Nucleus accumbens (tissue), 56 donors: ENCODE data around the gene SZT2.
"Not testable (repeated sequence)": the region's sequence is repeated elsewhere in the genome, so short reads cannot be mapped to it uniquely, and the experiment has no call there.

ENCODE experiments used
- DNase-seq, 56 donors: peaks; one replicate each; lab custom pipeline; 2025; lab: John Stamatoyannopoulos, UW

SZT2 gene

DNA sequence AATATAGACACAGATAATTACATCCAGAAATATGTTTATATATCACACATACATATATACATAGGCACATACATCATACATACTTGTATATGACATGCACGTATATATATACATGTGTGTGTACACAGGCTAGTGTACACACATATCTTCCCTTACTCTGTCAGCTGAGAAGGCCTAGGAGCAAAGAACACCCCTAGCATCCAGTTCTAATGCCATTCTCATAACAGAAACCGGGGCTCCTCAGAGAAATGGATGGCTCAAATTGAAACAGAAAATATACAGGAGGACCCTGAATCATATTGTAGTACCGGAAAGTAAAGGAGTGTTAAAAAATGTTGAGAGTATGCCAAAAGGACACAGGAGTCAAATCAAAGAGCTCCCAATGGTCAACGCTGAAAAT, 83.8 kb downstream of the SZT2 start:
- no peak for DNase-seq

DNA sequence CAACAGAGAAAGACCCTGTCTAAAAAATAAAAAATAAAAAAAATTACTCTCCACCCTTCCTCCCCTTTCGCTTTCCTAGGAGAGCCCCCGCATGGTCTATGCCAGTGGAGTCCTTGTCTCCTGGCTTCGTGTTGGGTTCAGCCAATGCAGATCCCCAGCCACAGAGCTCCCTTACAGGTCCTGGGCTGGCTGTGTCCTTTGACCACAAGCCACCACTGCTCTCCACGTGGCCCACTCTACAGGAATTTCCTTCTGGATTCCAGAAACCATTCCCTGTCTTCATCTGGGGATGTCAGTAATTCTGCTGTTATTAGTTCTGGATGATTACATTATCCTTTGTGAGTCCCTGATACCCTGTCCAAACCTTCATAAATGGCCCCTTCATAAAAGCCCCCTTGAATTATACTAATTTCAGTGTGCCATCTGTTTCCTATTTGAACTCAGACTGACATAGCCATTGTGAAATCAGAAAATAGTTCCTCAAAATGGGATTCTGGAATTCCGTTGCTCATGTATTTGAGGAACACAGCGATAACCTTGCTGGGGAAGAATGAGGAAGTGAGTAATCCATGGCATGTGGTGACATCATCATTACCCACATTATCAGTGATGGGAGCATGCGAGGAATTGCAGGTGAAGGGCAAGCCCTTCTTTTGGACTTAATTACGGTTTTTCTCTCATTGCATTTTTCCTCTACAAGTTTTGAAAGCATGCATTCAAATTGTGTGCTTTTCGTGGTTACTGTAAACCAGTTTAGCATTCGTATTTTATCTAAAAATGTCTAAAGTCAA, 86.1 kb downstream of the SZT2 start:
- DNase-seq: not testable (repeated sequence)

DNA sequence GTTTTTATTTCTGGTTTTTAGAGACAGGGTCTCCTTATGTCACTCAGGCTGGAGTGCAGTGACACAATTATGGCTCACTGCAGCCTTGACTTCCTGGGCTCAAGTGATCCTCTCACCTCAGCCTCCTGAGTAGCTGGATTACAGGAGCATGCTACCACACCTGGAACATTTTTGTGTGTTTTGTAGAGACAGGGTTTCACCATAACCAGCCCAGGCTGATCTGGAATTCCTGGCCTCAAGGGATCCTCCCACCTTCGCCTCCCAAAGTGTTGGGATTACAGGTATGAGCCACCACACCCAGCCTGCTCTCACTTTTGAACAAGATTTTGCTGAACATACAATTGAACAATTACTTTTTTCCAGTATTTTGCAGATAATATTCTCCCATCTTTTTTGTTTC, 88.0 kb downstream of the SZT2 start:
- DNase-seq: no peak

DNA sequence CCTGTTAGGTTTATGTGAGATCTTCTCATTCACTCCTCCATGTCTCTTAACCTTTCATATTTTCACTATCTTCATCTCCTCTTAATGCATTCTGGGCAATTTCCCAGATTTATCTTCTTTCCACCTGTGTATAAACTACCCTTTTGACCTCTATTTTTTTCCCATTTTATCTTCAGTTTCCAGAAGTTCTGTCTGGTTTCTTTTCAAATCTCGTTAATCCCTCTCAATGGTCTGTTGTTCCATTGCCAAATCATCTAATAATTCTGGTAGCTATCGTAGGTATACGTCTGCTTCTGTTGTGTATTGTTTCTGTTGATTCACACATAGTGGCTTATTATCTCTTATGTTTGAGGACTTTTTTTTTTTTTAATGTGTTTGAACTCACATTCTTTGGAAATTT, 89.7 kb downstream of the SZT2 start:
- no peak for DNase-seq

DNA sequence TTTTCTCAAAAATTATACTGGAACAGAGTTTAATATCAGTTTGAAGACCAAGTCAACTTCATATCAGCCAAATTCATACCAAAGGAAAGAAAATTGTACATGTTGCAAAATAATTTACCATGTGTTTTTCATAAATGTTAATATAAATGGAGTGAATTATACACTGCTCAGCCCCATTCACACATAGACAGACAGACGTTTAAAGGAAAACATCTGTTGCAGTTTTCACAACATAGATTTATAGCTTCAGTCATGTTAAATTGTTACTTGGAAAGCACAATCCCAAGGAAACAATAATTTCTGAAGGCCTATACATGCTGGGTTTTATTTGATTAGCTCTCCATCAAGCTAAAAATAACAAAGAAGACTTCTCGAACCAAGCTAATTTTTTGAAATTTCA, 91.8 kb downstream of the SZT2 start:
- DNase-seq: no peak

DNA sequence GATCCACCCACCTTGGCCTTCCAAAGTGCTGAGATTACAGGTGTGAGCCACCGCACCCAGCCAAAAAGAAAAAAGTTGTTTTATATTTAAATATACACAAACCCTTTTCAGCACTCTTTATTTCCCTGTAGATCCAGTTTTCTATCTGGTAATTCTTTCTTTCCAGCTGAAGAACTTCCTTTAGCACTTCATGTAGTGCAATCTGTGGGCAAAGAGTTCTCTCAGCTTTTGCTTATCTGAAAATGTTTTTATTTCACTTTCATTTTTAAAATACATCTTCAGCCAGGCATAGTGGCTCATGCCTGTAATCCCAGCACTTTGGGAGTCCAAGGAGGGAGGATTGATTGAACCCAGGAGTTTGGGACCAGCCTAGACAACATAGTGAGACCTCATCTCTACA, 92.5 kb downstream of the SZT2 start:
- DNase-seq: no peak

DNA sequence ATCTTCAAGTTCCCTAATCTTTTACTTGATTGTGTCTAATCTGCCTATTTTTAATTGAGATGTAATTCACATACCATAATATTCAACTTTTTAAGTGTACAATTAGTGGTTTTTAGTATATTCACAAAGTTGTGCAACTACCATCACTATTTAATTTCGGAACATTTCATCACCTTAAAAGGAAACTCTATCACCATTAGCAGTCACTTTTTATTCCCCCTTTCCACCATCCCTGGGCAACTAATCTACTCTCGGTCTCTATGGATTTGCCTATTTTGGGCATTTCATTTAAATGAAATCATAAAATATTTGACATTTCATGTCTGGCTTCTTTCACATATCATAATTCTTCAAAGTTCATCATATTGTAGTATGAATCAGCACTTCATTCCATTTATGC, 94.7 kb downstream of the SZT2 start:
- no peak for DNase-seq

DNA sequence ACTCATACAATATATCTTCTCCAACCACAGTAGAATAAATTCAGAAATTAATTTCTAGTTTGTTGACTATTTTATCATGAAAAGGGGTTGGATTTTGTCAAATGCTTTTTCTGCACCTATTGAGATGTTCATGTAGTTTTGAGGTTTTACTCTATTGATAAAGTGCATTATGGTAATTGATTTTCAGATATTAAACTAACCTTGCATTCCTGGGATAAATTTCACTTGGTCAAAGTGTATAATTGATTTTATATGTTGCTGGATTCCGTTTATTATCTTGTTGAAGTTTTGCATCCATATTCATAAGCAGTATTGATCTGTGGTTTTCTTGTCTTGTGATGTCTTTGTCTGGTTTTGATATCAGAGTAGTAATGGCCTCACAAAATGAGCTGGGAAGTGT, 98.5 kb downstream of the SZT2 start:
- no peak for DNase-seq

- DNase-seq: no peak
Measured at GRCh38 chr1:43491061-43491460, 101.4 kb downstream of the SZT2 start.

GRCh38 chr1:43492826-43493225, 103.1 kb downstream of the SZT2 start:
- no peak for DNase-seq

DNA sequence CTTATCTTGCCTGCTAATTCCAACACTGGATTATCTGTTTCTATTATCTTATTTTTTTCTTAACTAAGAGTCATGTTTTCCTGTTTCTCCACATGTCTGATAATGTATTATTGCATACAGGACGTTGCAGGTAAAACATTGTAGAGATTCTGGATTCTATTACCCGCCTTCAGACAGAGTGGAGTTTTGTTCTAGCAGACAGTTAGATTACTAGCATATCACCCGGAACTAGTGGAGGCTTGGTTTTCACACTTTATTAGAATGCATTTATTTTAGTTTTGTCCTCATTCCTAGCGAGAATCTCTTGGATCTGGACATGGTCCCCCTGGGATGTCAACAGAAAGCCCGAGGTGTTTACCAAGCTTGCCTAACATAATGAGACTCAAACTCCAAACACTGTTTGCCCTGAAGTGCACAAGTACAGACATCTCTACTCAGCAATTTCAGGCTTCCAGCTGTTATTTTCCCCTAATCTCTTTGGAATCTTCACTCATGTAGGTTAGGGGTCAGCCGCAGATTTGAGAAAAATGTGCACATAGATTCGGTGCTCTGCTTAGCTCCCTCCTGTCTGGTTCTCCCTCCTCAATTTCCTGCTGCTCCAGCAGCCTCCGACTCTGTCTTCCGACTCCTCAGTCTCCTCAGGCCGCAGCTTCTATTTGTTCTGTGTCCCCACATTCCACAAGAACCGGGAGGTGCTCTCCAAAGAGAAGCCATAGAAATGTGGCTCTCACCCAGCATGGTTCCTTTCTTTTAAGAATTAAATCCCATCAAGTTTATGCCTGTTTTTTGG, 104.2 kb downstream of the SZT2 start:
- DNase-seq: no peak

DNA sequence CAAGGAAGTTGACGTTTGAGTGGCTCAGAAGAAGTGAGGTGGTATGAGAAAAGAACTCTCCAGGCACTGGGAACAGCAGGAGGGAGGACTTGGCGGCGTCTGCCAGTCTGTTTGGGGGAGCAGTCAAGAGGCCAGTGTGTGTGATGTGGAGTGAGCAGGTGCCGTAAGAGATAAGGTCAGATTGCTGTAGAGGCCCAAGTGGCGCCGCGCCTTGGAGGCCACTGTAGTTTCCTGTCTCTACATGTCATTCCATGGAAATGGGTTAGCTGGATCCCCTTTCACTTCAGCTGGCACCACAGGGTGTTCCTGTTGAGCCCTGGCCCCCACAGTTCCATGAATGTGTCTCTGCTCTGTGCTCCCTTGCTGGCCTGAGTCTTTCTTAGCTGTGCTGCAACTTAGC, 105.5 kb downstream of the SZT2 start:
- DNase-seq: no peak

DNA sequence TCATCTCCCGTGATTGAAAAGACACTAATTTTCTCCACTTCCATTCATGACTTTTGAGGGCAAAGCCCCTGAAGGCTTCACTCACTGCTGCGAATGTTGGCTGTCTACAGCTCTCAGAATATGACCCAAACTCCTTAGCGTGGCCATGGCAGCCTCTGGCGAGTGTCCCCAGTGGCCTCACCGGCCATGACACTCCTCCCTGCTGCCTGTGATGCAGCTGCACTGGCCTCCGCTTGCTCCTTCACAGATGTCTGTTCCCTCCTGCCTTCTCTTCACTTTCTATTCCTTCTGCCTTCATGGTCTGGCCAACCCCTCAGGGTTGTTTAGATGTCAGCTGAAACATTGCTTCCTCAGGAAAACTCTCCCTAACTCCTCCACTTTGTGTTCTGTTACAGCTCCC, 110.2 kb downstream of the SZT2 start:
- DNase-seq: no peak

DNA sequence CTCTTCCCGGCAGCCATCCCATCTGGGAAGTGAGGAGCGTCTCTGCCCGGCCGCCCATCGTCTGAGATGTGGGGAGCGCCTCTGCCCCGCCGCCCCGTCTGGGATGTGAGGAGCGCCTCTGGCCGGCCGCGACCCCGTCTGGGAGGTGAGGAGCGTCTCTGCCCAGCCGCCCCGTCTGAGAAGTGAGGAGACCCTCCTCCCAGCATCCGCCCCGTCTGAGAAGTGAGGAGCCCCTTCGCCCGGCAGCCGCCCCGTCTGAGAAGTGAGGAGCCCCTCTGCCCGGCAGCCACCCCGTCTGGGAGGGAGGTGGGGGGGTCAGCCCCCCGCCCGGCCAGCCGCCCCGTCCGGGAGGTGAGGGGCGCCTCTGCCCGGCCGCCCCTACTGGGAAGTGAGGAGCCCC, 112.1 kb downstream of the SZT2 start:
- not testable (repeated sequence) for DNase-seq

- no peak for DNase-seq
Measured at GRCh38 chr1:43503534-43503933, 113.8 kb downstream of the SZT2 start.
